Activated CD8-positive, alpha-beta memory T cell treated with anti-CD3 and anti-CD28 coated beads, Interleukin-2, amount 50 U/mL, for 48 hours (primary cell): ENCODE measurements around the gene TRIP10.
"Not testable (repeated sequence)": the region's sequence is repeated elsewhere in the genome, so short reads cannot be mapped to it uniquely, and the experiment has no call there.

Experiments
- DNase-seq: peaks from one replicate; pipeline ENCODE4 v3.0.0-alpha.2; 2020

Gene TRIP10

GRCh38 chr19:6771648-6772027, 32.2 kb downstream of the TRIP10 start:
- DNase-seq = not testable (repeated sequence)

GRCh38 chr19:6772028-6772865, 32.8 kb downstream of the TRIP10 start, which contains the start of gene VAV1:
VAV1 (plus strand) TSS chr19:6772708; CDS start chr19:6772808, 100 bp downstream.
- peak; percentile 85 for DNase-seq

- no peak for DNase-seq
Measured at GRCh38 chr19:6772866-6773322, 33.4 kb downstream of the TRIP10 start.

GRCh38 chr19:6773323-6773931, 33.9 kb downstream of the TRIP10 start:
- peak; percentile 81 for DNase-seq

- DNase-seq = no peak
Measured at GRCh38 chr19:6774821-6775707, 35.6 kb downstream of the TRIP10 start.

- DNase-seq = not testable (repeated sequence)
Measured at GRCh38 chr19:6776045-6776444, 36.6 kb downstream of the TRIP10 start.

- DNase-seq = no peak
Measured at GRCh38 chr19:6776999-6777398, 37.5 kb downstream of the TRIP10 start.

GRCh38 chr19:6777434-6777833, 38.0 kb downstream of the TRIP10 start:
- no peak for DNase-seq

- DNase-seq = no peak
Measured at GRCh38 chr19:6778386-6778785, 38.9 kb downstream of the TRIP10 start.

GRCh38 chr19:6779206-6779605, 39.7 kb downstream of the TRIP10 start:
- no peak for DNase-seq

GRCh38 chr19:6787393-6787792, 47.9 kb downstream of the TRIP10 start:
- DNase-seq = no peak

GRCh38 chr19:6788896-6789295, 49.4 kb downstream of the TRIP10 start:
- DNase-seq = no peak

- DNase-seq = no peak
Measured at GRCh38 chr19:6790194-6791128, 51.0 kb downstream of the TRIP10 start.

- DNase-seq = no peak
Measured at GRCh38 chr19:6791237-6791636, 51.8 kb downstream of the TRIP10 start.

- DNase-seq = no peak
Measured at GRCh38 chr19:6793411-6793810, 53.9 kb downstream of the TRIP10 start.

- DNase-seq = no peak
Measured at GRCh38 chr19:6793973-6794372, 54.5 kb downstream of the TRIP10 start.

- no peak for DNase-seq
Measured at GRCh38 chr19:6794686-6795431, 55.4 kb downstream of the TRIP10 start.

GRCh38 chr19:6796278-6796677, 56.8 kb downstream of the TRIP10 start:
- DNase-seq = no peak

GRCh38 chr19:6797646-6798045, 58.2 kb downstream of the TRIP10 start:
- no peak for DNase-seq

- DNase-seq = not testable (repeated sequence)
Measured at GRCh38 chr19:6800160-6800790, 60.8 kb downstream of the TRIP10 start.

- no peak for DNase-seq
Measured at GRCh38 chr19:6800991-6801484, 61.6 kb downstream of the TRIP10 start.
